ENCODE measurements around the gene TMPRSS13.

DNA sequence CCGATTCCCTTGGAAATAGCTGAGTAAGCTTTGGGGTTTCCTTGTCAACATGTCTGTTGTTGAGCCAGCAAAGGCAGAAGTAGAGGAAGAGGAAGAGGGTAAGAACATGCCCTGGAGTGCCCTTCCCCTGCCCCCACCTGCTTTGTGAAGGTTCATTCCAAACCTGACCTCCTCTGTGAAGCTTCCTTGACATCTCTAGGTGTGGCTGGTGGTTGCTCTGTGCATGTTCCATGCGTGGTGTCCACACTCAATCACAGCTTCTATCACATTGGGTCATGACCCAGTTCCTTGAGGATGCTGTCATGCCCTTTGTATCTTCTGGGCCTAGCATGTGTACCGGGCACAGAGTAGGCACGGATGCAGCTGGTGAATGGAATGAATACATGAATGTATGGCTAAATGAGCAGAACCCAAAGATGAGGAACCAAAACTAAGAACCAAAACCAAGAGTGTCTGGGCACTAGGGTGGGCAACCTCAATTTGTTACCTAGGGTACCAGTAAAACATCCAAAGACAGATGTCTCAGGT, 29.0 kb downstream of the TMPRSS13 start:
- TF ChIP-seq, protein P1, sequence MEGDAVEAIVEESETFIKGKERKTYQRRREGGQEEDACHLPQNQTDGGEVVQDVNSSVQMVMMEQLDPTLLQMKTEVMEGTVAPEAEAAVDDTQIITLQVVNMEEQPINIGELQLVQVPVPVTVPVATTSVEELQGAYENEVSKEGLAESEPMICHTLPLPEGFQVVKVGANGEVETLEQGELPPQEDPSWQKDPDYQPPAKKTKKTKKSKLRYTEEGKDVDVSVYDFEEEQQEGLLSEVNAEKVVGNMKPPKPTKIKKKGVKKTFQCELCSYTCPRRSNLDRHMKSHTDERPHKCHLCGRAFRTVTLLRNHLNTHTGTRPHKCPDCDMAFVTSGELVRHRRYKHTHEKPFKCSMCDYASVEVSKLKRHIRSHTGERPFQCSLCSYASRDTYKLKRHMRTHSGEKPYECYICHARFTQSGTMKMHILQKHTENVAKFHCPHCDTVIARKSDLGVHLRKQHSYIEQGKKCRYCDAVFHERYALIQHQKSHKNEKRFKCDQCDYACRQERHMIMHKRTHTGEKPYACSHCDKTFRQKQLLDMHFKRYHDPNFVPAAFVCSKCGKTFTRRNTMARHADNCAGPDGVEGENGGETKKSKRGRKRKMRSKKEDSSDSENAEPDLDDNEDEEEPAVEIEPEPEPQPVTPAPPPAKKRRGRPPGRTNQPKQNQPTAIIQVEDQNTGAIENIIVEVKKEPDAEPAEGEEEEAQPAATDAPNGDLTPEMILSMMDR (IDR thresholded peaks at IDR 0.05; ENCODE audit: poor library complexity, severe bottlenecking) = no peak
- no peak for TF ChIP-seq EP300 (conservative IDR thresholded peaks at IDR 0.05; ENCODE audit: poor library complexity, severe bottlenecking)
- TF ChIP-seq POLR2AphosphoS5 (IDR thresholded peaks at IDR 0.05) = no peak
- TF ChIP-seq TAF1 (IDR thresholded peaks at IDR 0.05; ENCODE audit: low read depth) = no peak
- TF ChIP-seq SMC3 (conservative IDR thresholded peaks at IDR 0.05; ENCODE audit: poor library complexity) = no peak
- TF ChIP-seq EZH2 (IDR thresholded peaks at IDR 0.05; ENCODE audit: borderline replicate concordance, insufficient read depth, low read length, poor library complexity, severe bottlenecking) = no peak
- TF ChIP-seq MXI1 (conservative IDR thresholded peaks at IDR 0.05; ENCODE audit: poor library complexity, severe bottlenecking) = no peak
- no peak for TF ChIP-seq RAD21 (conservative IDR thresholded peaks at IDR 0.05)
- TF ChIP-seq, protein P2, sequence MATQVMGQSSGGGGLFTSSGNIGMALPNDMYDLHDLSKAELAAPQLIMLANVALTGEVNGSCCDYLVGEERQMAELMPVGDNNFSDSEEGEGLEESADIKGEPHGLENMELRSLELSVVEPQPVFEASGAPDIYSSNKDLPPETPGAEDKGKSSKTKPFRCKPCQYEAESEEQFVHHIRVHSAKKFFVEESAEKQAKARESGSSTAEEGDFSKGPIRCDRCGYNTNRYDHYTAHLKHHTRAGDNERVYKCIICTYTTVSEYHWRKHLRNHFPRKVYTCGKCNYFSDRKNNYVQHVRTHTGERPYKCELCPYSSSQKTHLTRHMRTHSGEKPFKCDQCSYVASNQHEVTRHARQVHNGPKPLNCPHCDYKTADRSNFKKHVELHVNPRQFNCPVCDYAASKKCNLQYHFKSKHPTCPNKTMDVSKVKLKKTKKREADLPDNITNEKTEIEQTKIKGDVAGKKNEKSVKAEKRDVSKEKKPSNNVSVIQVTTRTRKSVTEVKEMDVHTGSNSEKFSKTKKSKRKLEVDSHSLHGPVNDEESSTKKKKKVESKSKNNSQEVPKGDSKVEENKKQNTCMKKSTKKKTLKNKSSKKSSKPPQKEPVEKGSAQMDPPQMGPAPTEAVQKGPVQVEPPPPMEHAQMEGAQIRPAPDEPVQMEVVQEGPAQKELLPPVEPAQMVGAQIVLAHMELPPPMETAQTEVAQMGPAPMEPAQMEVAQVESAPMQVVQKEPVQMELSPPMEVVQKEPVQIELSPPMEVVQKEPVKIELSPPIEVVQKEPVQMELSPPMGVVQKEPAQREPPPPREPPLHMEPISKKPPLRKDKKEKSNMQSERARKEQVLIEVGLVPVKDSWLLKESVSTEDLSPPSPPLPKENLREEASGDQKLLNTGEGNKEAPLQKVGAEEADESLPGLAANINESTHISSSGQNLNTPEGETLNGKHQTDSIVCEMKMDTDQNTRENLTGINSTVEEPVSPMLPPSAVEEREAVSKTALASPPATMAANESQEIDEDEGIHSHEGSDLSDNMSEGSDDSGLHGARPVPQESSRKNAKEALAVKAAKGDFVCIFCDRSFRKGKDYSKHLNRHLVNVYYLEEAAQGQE (IDR thresholded peaks at IDR 0.05; ENCODE audit: borderline replicate concordance) = no peak

Measured in neural cell (in vitro differentiated cells).